GM12878 (cell line): ENCODE measurements around the gene UQCRH. TPM values are rescaled to one million over a fixed set of nuclear protein-coding genes. Genes with fewer than 3 reads are reported as not detected.

Experiments
- EGR1 ChIP-seq, 2 experiments: IDR thresholded peaks; 1 replicate in 1 of 2; 2 replicates in 1 of 2; pipeline ENCODE4 v1.6.1; 2011 to 2012; ENCODE audit warnings: low read depth in 2 of 2, low read length in 2 of 2, borderline replicate concordance in 1 of 2, mild to moderate bottlenecking in 1 of 2, moderate library complexity in 1 of 2
- FOXK2 ChIP-seq: fragments of 450-650 bp; IDR thresholded peaks from 2 replicates; pipeline ENCODE4 v1.6.1; 2017; ENCODE audit warnings: mild to moderate bottlenecking, moderate library complexity
- FOXM1 ChIP-seq: IDR thresholded peaks from 2 replicates; pipeline ENCODE4 v1.6.1; 2012; ENCODE audit warnings: low read depth, mild to moderate bottlenecking, inconsistent platforms, low read length, moderate library complexity
- HDAC2 ChIP-seq: fragments of 200-600 bp; sonication (generic); IDR thresholded peaks from 2 replicates; pipeline ENCODE4 v1.6.1; 2017
- JUND ChIP-seq: IDR thresholded peaks from 2 replicates; pipeline ENCODE4 v1.6.1; 2012; ENCODE audit warnings: low read depth, mild to moderate bottlenecking, low read length, improper control_type of control experiment, moderate library complexity
- KLF5 ChIP-seq: fragments of 450-650 bp; IDR thresholded peaks from 2 replicates; pipeline ENCODE4 v1.6.1; 2014; ENCODE audit warnings: mild to moderate bottlenecking; ENCODE audit not compliant: partially characterized antibody
- NFYB ChIP-seq: IDR thresholded peaks from 2 replicates; pipeline ENCODE4 v1.6.1; 2011; ENCODE audit warnings: low read depth, mild to moderate bottlenecking, low read length, improper control_type of control experiment, moderate library complexity; ENCODE audit not compliant: insufficient read depth
- RAD21 ChIP-seq: IDR thresholded peaks from 2 replicates; pipeline ENCODE4 v1.6.1; 2011; ENCODE audit warnings: mild to moderate bottlenecking, low read depth, low read length, moderate library complexity; ENCODE audit not compliant: insufficient read depth
- RFX5 ChIP-seq: IDR thresholded peaks from 2 replicates; pipeline ENCODE4 v1.6.1; 2011; ENCODE audit warnings: low read depth, low read length, improper control_type of control experiment
- SPI1 ChIP-seq: IDR thresholded peaks from 2 replicates; pipeline ENCODE4 v1.6.1; 2011; ENCODE audit warnings: low read depth, mild to moderate bottlenecking, low read length, moderate library complexity, borderline replicate concordance; ENCODE audit not compliant: insufficient read depth
- SREBF1 ChIP-seq: IDR thresholded peaks from 2 replicates; pipeline ENCODE4 v1.6.1; 2012; ENCODE audit warnings: mild to moderate bottlenecking, low read length
- STAT3 ChIP-seq: IDR thresholded peaks from 2 replicates; pipeline ENCODE4 v1.6.1; 2011; ENCODE audit warnings: low read depth, low read length, improper control_type of control experiment
- TCF3 ChIP-seq: IDR thresholded peaks from 2 replicates; pipeline ENCODE4 v1.6.1; 2012; ENCODE audit warnings: low read depth, mild to moderate bottlenecking, low read length, borderline replicate concordance; ENCODE audit not compliant: insufficient read depth
- polyA plus RNA-seq, 11 experiments: library from polyadenylated mRNA; depleted of rRNA in 4 of 11; unstranded in 6 of 11; stranded (reverse) in 5 of 11; fragments of >200 nt; fragmentation: Nextera tagmentation in 4 of 11; fragmentation: Illumina TruSeq in 1 of 11; extraction: Ambion mirVana in 4 of 11; extraction: Trizol in 1 of 11; gene quantifications; 1 replicate in 1 of 11; 2 replicates in 10 of 11; pipeline versions ENCODE4 v1.2.1 to v1.2.3, GENCODE V29; 2011 to 2016; ENCODE audit warnings: inconsistent platforms in 2 of 11, missing spikeins in 2 of 11, low read depth in 1 of 11
- total RNA-seq, 4 experiments: library from RNA; depleted of rRNA in 3 of 4; stranded (reverse); fragments of >200 nt in 3 of 4; fragmentation: Illumina TruSeq in 1 of 4; extraction: Trizol in 1 of 4; gene quantifications; 2 replicates each; pipeline versions ENCODE4 v1.2.1 to v1.2.3, GENCODE V29; 2013 to 2021
- TF ChIP-seq, protein P1 (sequence below): IDR thresholded peaks from 2 replicates; pipeline ENCODE4 v1.6.1; 2012; ENCODE audit warnings: improper control_type of control experiment, low read depth, low read length; ENCODE audit not compliant: insufficient replicate concordance
- TF ChIP-seq, protein P2 (sequence below): IDR thresholded peaks from 2 replicates; pipeline ENCODE4 v1.6.1; 2011; ENCODE audit warnings: low read depth, mild to moderate bottlenecking, low read length, moderate library complexity, borderline replicate concordance; ENCODE audit errors: extremely low read depth
- TF ChIP-seq, protein P3 (sequence below): fragments of 450-650 bp; IDR thresholded peaks from 2 replicates; pipeline ENCODE4 v1.6.1; 2017; ENCODE audit warnings: borderline replicate concordance
- TF ChIP-seq, protein P4 (sequence below): IDR thresholded peaks from 2 replicates; pipeline ENCODE4 v1.6.1; 2011; ENCODE audit warnings: mild to moderate bottlenecking, low read depth, low read length, moderate library complexity; ENCODE audit not compliant: insufficient replicate concordance
- TF ChIP-seq, protein P5 (sequence below), 3 experiments: IDR thresholded peaks in 2 of 3; conservative IDR thresholded peaks in 1 of 3; 2 replicates each; pipeline ENCODE4 v1.5.1; 2011; ENCODE audit warnings: low read depth in 3 of 3, low read length in 3 of 3, mild to moderate bottlenecking in 3 of 3, control low read depth in 2 of 3, moderate library complexity in 2 of 3, inconsistent platforms in 1 of 3, mixed read lengths in 1 of 3; ENCODE audit not compliant: control insufficient read depth in 2 of 3, insufficient read depth in 1 of 3; ENCODE audit errors: extremely low read depth in 1 of 3

The UQCRH gene
- total and polyA plus RNA-seq, 10 of the 15 experiments (the other 5 are each of a cell fraction or from before 2014, with no cell fraction given), result 363 to 1,782 (median 597) TPM

DNA sequence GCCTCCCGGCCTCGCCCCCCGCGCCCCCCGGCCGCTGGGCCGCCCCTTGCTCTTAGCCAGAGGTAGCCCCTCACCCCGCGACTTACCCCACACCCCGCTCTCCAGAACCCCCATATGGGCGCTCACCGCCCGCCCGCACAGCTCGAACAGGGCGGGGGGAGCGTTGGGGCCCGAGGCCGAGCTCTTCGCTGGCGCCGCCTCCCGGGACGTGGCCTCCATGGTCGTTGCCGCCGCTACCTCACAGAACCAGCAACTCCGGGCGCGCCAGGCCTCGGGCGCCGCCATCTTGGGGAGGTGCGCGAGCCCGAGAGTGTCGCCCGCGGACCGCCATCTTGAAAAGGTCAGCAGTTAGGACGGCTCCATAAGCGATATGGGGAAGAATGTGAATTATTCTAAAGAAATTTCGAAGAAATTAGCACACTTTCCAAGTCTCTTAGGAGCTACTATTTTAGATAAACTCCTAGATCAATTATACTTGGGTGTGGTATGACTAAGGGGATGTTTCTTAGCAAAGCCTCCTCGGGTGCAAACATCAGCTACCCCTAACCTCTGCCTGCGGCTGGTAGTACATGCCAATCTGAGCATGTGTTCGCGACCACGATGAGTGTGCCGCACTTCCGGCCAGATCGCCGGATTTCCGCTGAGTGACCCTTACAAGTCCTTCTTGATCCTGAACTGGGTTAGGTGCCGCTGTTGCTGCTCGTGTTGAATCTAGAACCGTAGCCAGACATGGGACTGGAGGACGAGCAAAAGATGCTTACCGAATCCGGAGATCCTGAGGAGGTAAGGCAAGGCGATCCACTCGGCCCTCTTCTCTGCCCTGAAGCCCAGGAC is at the start of gene UQCRH, which contains the start of gene LRRC41 (continued):
- TF ChIP-seq SPI1 (peak; percentile 18; the same call in 1 of the 2 replicates), NFYB (no peak), KLF5 (peak; percentile 99), EGR1 (IDR thresholded peaks at IDR 0.05; ENCODE audit: borderline replicate concordance in 1 of 2, low read depth in 2 of 2, low read length in 2 of 2) (peak in 1 of 2 experiments; percentile 1; a peak in 1 of 3 replicates), JUND (peak; percentile 98), RFX5 (no peak), FOXK2 (peak; percentile 99), TCF3 (0 out of 2 replicates have a peak, but pooled peaks have one; percentile 27), RAD21 (no peak), SREBF1 (peak; percentile 99), FOXM1 (no peak), STAT3 (no peak), HDAC2 (no peak)
- TF ChIP-seq, protein P1, sequence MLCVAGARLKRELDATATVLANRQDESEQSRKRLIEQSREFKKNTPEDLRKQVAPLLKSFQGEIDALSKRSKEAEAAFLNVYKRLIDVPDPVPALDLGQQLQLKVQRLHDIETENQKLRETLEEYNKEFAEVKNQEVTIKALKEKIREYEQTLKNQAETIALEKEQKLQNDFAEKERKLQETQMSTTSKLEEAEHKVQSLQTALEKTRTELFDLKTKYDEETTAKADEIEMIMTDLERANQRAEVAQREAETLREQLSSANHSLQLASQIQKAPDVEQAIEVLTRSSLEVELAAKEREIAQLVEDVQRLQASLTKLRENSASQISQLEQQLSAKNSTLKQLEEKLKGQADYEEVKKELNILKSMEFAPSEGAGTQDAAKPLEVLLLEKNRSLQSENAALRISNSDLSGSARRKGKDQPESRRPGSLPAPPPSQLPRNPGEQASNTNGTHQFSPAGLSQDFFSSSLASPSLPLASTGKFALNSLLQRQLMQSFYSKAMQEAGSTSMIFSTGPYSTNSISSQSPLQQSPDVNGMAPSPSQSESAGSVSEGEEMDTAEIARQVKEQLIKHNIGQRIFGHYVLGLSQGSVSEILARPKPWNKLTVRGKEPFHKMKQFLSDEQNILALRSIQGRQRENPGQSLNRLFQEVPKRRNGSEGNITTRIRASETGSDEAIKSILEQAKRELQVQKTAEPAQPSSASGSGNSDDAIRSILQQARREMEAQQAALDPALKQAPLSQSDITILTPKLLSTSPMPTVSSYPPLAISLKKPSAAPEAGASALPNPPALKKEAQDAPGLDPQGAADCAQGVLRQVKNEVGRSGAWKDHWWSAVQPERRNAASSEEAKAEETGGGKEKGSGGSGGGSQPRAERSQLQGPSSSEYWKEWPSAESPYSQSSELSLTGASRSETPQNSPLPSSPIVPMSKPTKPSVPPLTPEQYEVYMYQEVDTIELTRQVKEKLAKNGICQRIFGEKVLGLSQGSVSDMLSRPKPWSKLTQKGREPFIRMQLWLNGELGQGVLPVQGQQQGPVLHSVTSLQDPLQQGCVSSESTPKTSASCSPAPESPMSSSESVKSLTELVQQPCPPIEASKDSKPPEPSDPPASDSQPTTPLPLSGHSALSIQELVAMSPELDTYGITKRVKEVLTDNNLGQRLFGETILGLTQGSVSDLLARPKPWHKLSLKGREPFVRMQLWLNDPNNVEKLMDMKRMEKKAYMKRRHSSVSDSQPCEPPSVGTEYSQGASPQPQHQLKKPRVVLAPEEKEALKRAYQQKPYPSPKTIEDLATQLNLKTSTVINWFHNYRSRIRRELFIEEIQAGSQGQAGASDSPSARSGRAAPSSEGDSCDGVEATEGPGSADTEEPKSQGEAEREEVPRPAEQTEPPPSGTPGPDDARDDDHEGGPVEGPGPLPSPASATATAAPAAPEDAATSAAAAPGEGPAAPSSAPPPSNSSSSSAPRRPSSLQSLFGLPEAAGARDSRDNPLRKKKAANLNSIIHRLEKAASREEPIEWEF, result no peak
- TF ChIP-seq, protein P2, sequence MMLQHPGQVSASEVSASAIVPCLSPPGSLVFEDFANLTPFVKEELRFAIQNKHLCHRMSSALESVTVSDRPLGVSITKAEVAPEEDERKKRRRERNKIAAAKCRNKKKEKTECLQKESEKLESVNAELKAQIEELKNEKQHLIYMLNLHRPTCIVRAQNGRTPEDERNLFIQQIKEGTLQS, result no peak
- TF ChIP-seq, protein P3, sequence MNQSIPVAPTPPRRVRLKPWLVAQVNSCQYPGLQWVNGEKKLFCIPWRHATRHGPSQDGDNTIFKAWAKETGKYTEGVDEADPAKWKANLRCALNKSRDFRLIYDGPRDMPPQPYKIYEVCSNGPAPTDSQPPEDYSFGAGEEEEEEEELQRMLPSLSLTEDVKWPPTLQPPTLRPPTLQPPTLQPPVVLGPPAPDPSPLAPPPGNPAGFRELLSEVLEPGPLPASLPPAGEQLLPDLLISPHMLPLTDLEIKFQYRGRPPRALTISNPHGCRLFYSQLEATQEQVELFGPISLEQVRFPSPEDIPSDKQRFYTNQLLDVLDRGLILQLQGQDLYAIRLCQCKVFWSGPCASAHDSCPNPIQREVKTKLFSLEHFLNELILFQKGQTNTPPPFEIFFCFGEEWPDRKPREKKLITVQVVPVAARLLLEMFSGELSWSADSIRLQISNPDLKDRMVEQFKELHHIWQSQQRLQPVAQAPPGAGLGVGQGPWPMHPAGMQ, result no peak
- TF ChIP-seq, protein P4, sequence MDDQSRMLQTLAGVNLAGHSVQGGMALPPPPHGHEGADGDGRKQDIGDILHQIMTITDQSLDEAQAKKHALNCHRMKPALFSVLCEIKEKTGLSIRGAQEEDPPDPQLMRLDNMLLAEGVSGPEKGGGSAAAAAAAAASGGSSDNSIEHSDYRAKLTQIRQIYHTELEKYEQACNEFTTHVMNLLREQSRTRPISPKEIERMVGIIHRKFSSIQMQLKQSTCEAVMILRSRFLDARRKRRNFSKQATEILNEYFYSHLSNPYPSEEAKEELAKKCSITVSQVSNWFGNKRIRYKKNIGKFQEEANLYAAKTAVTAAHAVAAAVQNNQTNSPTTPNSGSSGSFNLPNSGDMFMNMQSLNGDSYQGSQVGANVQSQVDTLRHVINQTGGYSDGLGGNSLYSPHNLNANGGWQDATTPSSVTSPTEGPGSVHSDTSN, result no peak
- TF ChIP-seq, protein P5, sequence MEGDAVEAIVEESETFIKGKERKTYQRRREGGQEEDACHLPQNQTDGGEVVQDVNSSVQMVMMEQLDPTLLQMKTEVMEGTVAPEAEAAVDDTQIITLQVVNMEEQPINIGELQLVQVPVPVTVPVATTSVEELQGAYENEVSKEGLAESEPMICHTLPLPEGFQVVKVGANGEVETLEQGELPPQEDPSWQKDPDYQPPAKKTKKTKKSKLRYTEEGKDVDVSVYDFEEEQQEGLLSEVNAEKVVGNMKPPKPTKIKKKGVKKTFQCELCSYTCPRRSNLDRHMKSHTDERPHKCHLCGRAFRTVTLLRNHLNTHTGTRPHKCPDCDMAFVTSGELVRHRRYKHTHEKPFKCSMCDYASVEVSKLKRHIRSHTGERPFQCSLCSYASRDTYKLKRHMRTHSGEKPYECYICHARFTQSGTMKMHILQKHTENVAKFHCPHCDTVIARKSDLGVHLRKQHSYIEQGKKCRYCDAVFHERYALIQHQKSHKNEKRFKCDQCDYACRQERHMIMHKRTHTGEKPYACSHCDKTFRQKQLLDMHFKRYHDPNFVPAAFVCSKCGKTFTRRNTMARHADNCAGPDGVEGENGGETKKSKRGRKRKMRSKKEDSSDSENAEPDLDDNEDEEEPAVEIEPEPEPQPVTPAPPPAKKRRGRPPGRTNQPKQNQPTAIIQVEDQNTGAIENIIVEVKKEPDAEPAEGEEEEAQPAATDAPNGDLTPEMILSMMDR (IDR thresholded peaks at IDR 0.05 in 2 of 3, conservative IDR thresholded peaks at IDR 0.05 in 1 of 3; ENCODE audit: control insufficient read depth in 2 of 3, extremely low read depth in 1 of 3, insufficient read depth in 1 of 3, low read depth in 3 of 3, low read length in 3 of 3), result 0 out of 6 replicates have a peak, but pooled peaks of 1 of the 3 experiments have one; percentile 1
